Measurements from ENCODE around the gene MAP3K1. TPM values are rescaled to one million over a fixed set of nuclear protein-coding genes. Genes with fewer than 3 reads are reported as not detected.
A peak's percentile ranks its signal among the peaks of the same experiment; 100 is the strongest.

MAP3K1 gene
- total RNA-seq, 1 donor from 2014 or later: 26.3 TPM

- DNase-seq (ENCODE audit: low read depth, low spot score): no peak
- Mint-ChIP-seq H3K4me3 (peak overlapping the region; percentile 6), H3K27me3 (ENCODE audit: low read depth) (peaks cover 29% of the 10 kb centered on the region)
Measured at GRCh38 chr5:56812110-56812509, 3.2 kb upstream of the MAP3K1 start.

GRCh38 chr5:56813302-56813701, 2.0 kb upstream of the MAP3K1 start:
- no peak for DNase-seq (ENCODE audit: low read depth, low spot score)
- no peaks in the 10 kb centered on the region for H3K9me3 Mint-ChIP-seq
- H3K27me3 Mint-ChIP-seq (ENCODE audit: low read depth): peaks cover 29% of the 10 kb centered on the region
- peaks cover 19% of the 10 kb centered on the region for H3K4me1 Mint-ChIP-seq
- peak overlapping the region; percentile 93 for H3K4me3 Mint-ChIP-seq
- no peak overlapping the region for H3K27ac Mint-ChIP-seq (ENCODE audit: unreplicated experiment)
- no peak for TF ChIP-seq CTCF (conservative IDR thresholded peaks at IDR 0.05)
- H3K36me3 Mint-ChIP-seq (ENCODE audit: low read depth): no peaks in the 10 kb centered on the region

More at GRCh38 chr5:56812110-56812509, 3.2 kb upstream of the MAP3K1 start:
- Mint-ChIP-seq H3K9me3 (no peaks in the 10 kb centered on the region), H3K4me1 (peaks cover 10% of the 10 kb centered on the region), H3K27ac (ENCODE audit: unreplicated experiment) (no peak overlapping the region), H3K36me3 (ENCODE audit: low read depth) (no peaks in the 10 kb centered on the region)
- TF ChIP-seq CTCF (conservative IDR thresholded peaks at IDR 0.05): no peak

GRCh38 chr5:56814361-56814962, 887 bp upstream of the MAP3K1 start:
- H3K4me1 Mint-ChIP-seq: peaks cover 29% of the 10 kb centered on the region
- no peaks in the 10 kb centered on the region for H3K9me3 Mint-ChIP-seq
- peaks cover 29% of the 10 kb centered on the region for H3K27me3 Mint-ChIP-seq (ENCODE audit: low read depth)
- peak overlapping the region; percentile 93 for H3K4me3 Mint-ChIP-seq
- no peaks in the 10 kb centered on the region for H3K36me3 Mint-ChIP-seq (ENCODE audit: low read depth)
- H3K27ac Mint-ChIP-seq (ENCODE audit: unreplicated experiment): no peak overlapping the region
- no peak for DNase-seq (ENCODE audit: low read depth, low spot score)
- TF ChIP-seq CTCF (conservative IDR thresholded peaks at IDR 0.05): no peak

- no peak for DNase-seq (ENCODE audit: low read depth, low spot score)
- peak overlapping the region; percentile 90 for H3K4me3 Mint-ChIP-seq
- H3K27ac Mint-ChIP-seq (ENCODE audit: unreplicated experiment): no peak overlapping the region
- H3K36me3 Mint-ChIP-seq (ENCODE audit: low read depth): no peaks in the 10 kb centered on the region
- peaks cover 29% of the 10 kb centered on the region for H3K27me3 Mint-ChIP-seq (ENCODE audit: low read depth)
- H3K4me1 Mint-ChIP-seq: peaks cover 38% of the 10 kb centered on the region
- no peaks in the 10 kb centered on the region for H3K9me3 Mint-ChIP-seq
- no peak for TF ChIP-seq CTCF (conservative IDR thresholded peaks at IDR 0.05)
Measured at GRCh38 chr5:56815658-56816545, 553 bp downstream of the MAP3K1 start.

GRCh38 chr5:56816546-56817081, 1.3 kb downstream of the MAP3K1 start:
- peak; percentile 51 for DNase-seq (ENCODE audit: low read depth, low spot score)
- Mint-ChIP-seq H3K36me3 (ENCODE audit: low read depth) (no peaks in the 10 kb centered on the region), H3K27ac (ENCODE audit: unreplicated experiment) (no peak overlapping the region), H3K27me3 (ENCODE audit: low read depth) (peaks cover 29% of the 10 kb centered on the region), H3K4me3 (peak overlapping the region; percentile 90), H3K4me1 (peaks cover 38% of the 10 kb centered on the region), H3K9me3 (no peaks in the 10 kb centered on the region)
- TF ChIP-seq CTCF (conservative IDR thresholded peaks at IDR 0.05): no peak

All from neural crest cell (in vitro differentiated cells).